Measurements from ENCODE around the gene ZFP57.

DNA sequence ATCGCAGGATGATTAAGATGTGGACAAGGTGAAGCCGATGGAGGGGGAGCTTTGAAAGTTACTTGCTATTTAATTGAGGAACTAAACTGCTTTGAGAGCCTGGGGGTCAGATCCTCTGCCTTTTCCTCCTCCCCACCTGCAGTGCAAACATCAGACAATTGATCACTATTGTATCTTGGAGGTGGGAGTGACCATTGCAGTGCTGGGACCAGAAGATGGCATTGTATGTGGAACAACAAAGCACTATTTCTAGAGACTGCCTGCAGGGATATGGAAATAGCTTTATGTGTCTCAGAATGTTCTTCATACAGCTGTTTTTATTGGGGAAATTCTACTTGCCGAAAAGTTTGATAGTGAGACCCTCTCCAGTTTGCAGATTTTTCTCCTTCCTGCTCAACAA, 19.9 kb downstream of the ZFP57 start:
- TF ChIP-seq, protein P1, sequence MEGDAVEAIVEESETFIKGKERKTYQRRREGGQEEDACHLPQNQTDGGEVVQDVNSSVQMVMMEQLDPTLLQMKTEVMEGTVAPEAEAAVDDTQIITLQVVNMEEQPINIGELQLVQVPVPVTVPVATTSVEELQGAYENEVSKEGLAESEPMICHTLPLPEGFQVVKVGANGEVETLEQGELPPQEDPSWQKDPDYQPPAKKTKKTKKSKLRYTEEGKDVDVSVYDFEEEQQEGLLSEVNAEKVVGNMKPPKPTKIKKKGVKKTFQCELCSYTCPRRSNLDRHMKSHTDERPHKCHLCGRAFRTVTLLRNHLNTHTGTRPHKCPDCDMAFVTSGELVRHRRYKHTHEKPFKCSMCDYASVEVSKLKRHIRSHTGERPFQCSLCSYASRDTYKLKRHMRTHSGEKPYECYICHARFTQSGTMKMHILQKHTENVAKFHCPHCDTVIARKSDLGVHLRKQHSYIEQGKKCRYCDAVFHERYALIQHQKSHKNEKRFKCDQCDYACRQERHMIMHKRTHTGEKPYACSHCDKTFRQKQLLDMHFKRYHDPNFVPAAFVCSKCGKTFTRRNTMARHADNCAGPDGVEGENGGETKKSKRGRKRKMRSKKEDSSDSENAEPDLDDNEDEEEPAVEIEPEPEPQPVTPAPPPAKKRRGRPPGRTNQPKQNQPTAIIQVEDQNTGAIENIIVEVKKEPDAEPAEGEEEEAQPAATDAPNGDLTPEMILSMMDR (IDR thresholded peaks at IDR 0.05 in 4 of 5, conservative IDR thresholded peaks at IDR 0.05 in 1 of 5), result no peak
- TF ChIP-seq POLR2A (IDR thresholded peaks at IDR 0.05), result no peak
